Endothelial cell of umbilical vein (primary cell): ENCODE measurements around the gene IDI1. TPM values are rescaled to one million over a fixed set of nuclear protein-coding genes. Genes with fewer than 3 reads are reported as not detected.
A peak's percentile ranks its signal among the peaks of the same experiment; 100 is the strongest.

Experiments used
- BruUV-seq: library from RNA; stranded (reverse); fragments of 400-500 nt; replicated peaks from 2 replicates; lab custom pipeline; 2021; lab: Mats Ljungman, UMichigan
- CTCF ChIA-PET: fragments of 300-600, 350-600 bp; sonication (Branson Sonifier 250); formaldehyde crosslinking; loops from one replicate; lab custom pipeline; 2021; ENCODE audit warnings: antibody characterized with exemption, inconsistent platforms; lab: Charles Lee
- POLR2A ChIA-PET: fragments of 300-600, 350-600 bp; sonication (Branson Sonifier 250); formaldehyde crosslinking; loops from one replicate; lab custom pipeline; 2021; ENCODE audit warnings: antibody characterized with exemption, inconsistent platforms; lab: Charles Lee
- DNase-seq: peaks from one replicate; pipeline ENCODE4 v3.0.0-alpha.2; 2011; ENCODE audit warnings: low read depth, low spot score
- FAIRE-seq: peaks from 2 replicates; lab custom pipeline; 2011; peaks lifted over from hg19 to GRCh38; lab: Jason Lieb, UNC
- H2AFZ ChIP-seq: 2 replicates; pipeline ENCODE4 v1.6.0; 2012; ENCODE audit warnings: low read depth, low read length, control low read depth, inconsistent platforms
- H3K27ac ChIP-seq: 2 replicates; pipeline ENCODE4 v1.5.1; 2011; ENCODE audit warnings: low read depth, mild to moderate bottlenecking, control low read depth, low read length, moderate library complexity; ENCODE audit not compliant: insufficient read depth
- H3K27me3 ChIP-seq, 2 experiments: 2 replicates each; pipeline versions ENCODE4 v1.6.0 to v1.6.1; 2011; ENCODE audit warnings: low read length in 2 of 2, mixed read lengths in 1 of 2; ENCODE audit not compliant: control insufficient read depth in 2 of 2, insufficient read depth in 2 of 2
- H3K36me3 ChIP-seq, 2 experiments: 2 replicates in 1 of 2; 3 replicates in 1 of 2; pipeline ENCODE4 v1.5.1; 2011; ENCODE audit warnings: low read length in 2 of 2, mild to moderate bottlenecking in 1 of 2, moderate library complexity in 1 of 2; ENCODE audit not compliant: control insufficient read depth in 2 of 2, insufficient read depth in 2 of 2; ENCODE audit errors: extremely low read depth in 1 of 2
- H3K4me1 ChIP-seq: 3 replicates; pipeline ENCODE4 v1.5.1; 2011; ENCODE audit warnings: mild to moderate bottlenecking, low read length; ENCODE audit not compliant: control insufficient read depth, insufficient read depth; ENCODE audit errors: extremely low read depth
- H3K4me2 ChIP-seq: 2 replicates; pipeline ENCODE4 v1.6.1; 2011; ENCODE audit warnings: low read length, control low read depth, mixed read lengths; ENCODE audit not compliant: insufficient read depth
- H3K4me3 ChIP-seq, 3 experiments: fragments of 200-600 bp in 1 of 3; sonication (generic), shearing (Covaris generic) in 1 of 3; replicated peaks in 1 of 3; 2 replicates each; pipeline ENCODE4 v1.5.1; 2011 to 2016; ENCODE audit warnings: control low read depth in 3 of 3, low read length in 3 of 3, mild to moderate bottlenecking in 2 of 3, inconsistent platforms in 1 of 3, low read depth in 1 of 3, moderate library complexity in 1 of 3; ENCODE audit not compliant: insufficient read depth in 1 of 3
- H3K79me2 ChIP-seq: 2 replicates; pipeline ENCODE4 v1.6.0; 2012; ENCODE audit warnings: low read length, inconsistent platforms; ENCODE audit not compliant: control insufficient read depth, insufficient read depth
- H3K9ac ChIP-seq: replicated peaks from 2 replicates; pipeline ENCODE3; 2011; ENCODE audit warnings: low read length, control low read depth; ENCODE audit not compliant: insufficient read depth; ENCODE audit errors: extremely low read depth
- H3K9me1 ChIP-seq: replicated peaks from 3 replicates; pipeline ENCODE4 v1.6.0; 2011; ENCODE audit warnings: mild to moderate bottlenecking, low read length; ENCODE audit not compliant: control insufficient read depth, insufficient read depth; ENCODE audit errors: extremely low read depth
- H3K9me3 ChIP-seq: replicated peaks from 2 replicates; pipeline ENCODE4 v1.5.1; 2012; ENCODE audit warnings: low read length, inconsistent platforms; ENCODE audit not compliant: control insufficient read depth, insufficient read depth
- H4K20me1 ChIP-seq: replicated peaks from 2 replicates; pipeline ENCODE3; 2011; ENCODE audit warnings: mild to moderate bottlenecking, low read length; ENCODE audit not compliant: control insufficient read depth, insufficient read depth; ENCODE audit errors: extremely low read depth
- EZH2 ChIP-seq: IDR thresholded peaks from 2 replicates; pipeline ENCODE4 v1.6.1; 2012; ENCODE audit warnings: borderline replicate concordance, low read depth, mild to moderate bottlenecking, moderate library complexity, low read length, inconsistent platforms; ENCODE audit not compliant: severe bottlenecking
- FOS ChIP-seq: IDR thresholded peaks from 2 replicates; pipeline ENCODE4 v1.6.1; 2011; ENCODE audit warnings: mild to moderate bottlenecking, low read length, moderate library complexity, borderline replicate concordance; ENCODE audit not compliant: insufficient read depth
- GATA2 ChIP-seq: IDR thresholded peaks from 2 replicates; pipeline ENCODE4 v1.7.0; 2011; ENCODE audit warnings: low read depth, mild to moderate bottlenecking, moderate library complexity, mixed read lengths, low read length; ENCODE audit not compliant: insufficient read length, insufficient read depth
- JUN ChIP-seq: IDR thresholded peaks from 2 replicates; pipeline ENCODE4 v1.6.1; 2011; ENCODE audit warnings: borderline replicate concordance, low read depth; ENCODE audit not compliant: insufficient read length, insufficient read depth
- MYC ChIP-seq: IDR thresholded peaks from one replicate; pipeline ENCODE4 v1.6.1; 2011; ENCODE audit warnings: mild to moderate bottlenecking, low read depth, low read length
- POLR2A ChIP-seq: IDR thresholded peaks from 2 replicates; pipeline ENCODE4 v1.6.1; 2012; ENCODE audit warnings: low read depth, mild to moderate bottlenecking, control low read depth, low read length
- POLR2AphosphoS5 ChIP-seq: IDR thresholded peaks from 2 replicates; pipeline ENCODE4 v1.6.1; 2012; ENCODE audit warnings: low read depth, mild to moderate bottlenecking, control low read depth, low read length, moderate library complexity; ENCODE audit not compliant: insufficient read depth
- dilution Hi-C: fragments of 300-500 bp; cut with MboI; formaldehyde crosslinking; loops from one replicate; pipeline ENCODE4 v1.15.0; 2019; ENCODE audit warnings: low sequenced_read_pairs; ENCODE audit not compliant: extremely low pct_ligation_motif_present
- intact Hi-C: fragments of 100-400 bp; cut with micrococcal nuclease; formaldehyde crosslinking; loops from one replicate; pipeline ENCODE4 v1.10.0; 2022
- polyA plus RNA-seq, 4 experiments: library from polyadenylated mRNA; depleted of rRNA in 3 of 4; stranded (reverse) in 3 of 4; unstranded in 1 of 4; fragments of >200 nt; gene quantifications; 2 replicates each; pipeline versions ENCODE4 v1.2.1 to v1.2.3, GENCODE V29; 2011 to 2012; ENCODE audit warnings: missing spikeins in 1 of 4
- total RNA-seq: library from RNA; stranded (reverse); gene quantifications from 2 replicates; pipeline ENCODE4 v1.2.3, GENCODE V29; 2021
- TF ChIP-seq, protein P1 (sequence below): IDR thresholded peaks from 2 replicates; pipeline ENCODE4 v1.6.1; 2011; ENCODE audit not compliant: insufficient read depth, insufficient read length
- TF ChIP-seq, protein P2 (sequence below), 2 donors: IDR thresholded peaks; 1 replicate in 1 of 2; 2 replicates in 1 of 2; pipeline ENCODE4 v1.5.1; 2011; ENCODE audit warnings: low read length in 2 of 2, mild to moderate bottlenecking in 2 of 2, moderate library complexity in 2 of 2, control low read depth in 1 of 2, inconsistent platforms in 1 of 2, low read depth in 1 of 2; ENCODE audit not compliant: insufficient read depth in 1 of 2; ENCODE audit errors: extremely low read depth in 1 of 2

The IDI1 gene
- total and polyA plus RNA-seq, 2 donors (not counting 3 experiments of a cell fraction or from before 2014, with no cell fraction given): 42.2 to 63.0 TPM

DNA sequence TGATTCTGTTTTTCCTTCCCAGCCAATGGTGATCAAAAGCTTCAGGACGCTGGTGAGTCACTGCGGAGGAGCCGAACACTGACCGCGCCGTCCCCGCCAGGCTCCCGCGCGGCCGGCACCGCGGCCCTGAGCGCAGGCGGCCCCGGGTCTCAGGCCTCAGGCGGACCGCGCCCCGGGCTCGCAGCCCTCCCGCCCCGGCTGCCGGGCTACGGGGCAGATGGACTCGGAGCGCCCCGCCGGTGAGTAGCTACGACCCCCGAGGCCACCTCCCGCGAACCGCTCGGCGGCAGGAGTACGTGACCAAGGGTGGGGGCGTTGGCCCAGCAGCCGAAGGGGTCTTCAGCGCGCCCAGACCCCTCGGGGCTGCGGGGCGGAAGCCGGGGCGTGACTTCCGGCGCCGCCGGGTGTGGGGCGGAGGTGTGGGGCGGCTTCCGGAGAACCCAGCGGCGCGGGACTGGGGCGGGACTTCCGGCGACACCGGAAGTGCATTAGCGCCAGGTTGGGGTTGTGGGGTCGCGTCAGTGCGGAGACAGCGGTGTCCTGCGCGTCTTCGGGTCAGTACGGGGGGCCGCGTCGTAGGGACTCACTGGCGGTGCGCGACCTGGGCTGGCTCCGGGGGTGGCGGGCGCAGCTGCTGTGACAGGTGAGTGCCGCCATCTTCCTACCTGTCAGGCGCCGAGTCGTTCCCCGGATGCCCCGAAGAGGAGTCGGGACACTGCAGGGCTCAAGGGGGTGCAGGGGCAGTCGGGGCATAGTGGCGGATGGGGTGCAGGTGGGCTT is 7.6 kb upstream of the IDI1 start, which contains the start of gene WDR37:
WDR37 (plus strand) TSS at position 60 of the 780 bp plus-strand sequence. CDS start 15,771 bp downstream, outside the sequence.
- BruUV-seq: no TSS peak

More for the DNA sequence above, 7.6 kb upstream of the IDI1 start, which contains the start of gene WDR37:
- TF ChIP-seq, protein P1, sequence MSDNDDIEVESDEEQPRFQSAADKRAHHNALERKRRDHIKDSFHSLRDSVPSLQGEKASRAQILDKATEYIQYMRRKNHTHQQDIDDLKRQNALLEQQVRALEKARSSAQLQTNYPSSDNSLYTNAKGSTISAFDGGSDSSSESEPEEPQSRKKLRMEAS: peak; percentile 15
- TF ChIP-seq GATA2: no peak
- TF ChIP-seq JUN: peak; percentile 47
- TF ChIP-seq, protein P2, sequence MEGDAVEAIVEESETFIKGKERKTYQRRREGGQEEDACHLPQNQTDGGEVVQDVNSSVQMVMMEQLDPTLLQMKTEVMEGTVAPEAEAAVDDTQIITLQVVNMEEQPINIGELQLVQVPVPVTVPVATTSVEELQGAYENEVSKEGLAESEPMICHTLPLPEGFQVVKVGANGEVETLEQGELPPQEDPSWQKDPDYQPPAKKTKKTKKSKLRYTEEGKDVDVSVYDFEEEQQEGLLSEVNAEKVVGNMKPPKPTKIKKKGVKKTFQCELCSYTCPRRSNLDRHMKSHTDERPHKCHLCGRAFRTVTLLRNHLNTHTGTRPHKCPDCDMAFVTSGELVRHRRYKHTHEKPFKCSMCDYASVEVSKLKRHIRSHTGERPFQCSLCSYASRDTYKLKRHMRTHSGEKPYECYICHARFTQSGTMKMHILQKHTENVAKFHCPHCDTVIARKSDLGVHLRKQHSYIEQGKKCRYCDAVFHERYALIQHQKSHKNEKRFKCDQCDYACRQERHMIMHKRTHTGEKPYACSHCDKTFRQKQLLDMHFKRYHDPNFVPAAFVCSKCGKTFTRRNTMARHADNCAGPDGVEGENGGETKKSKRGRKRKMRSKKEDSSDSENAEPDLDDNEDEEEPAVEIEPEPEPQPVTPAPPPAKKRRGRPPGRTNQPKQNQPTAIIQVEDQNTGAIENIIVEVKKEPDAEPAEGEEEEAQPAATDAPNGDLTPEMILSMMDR (IDR thresholded peaks at IDR 0.05; ENCODE audit: extremely low read depth in 1 of 2, insufficient read depth in 1 of 2, low read depth in 1 of 2, low read length in 2 of 2): no peak
- TF ChIP-seq MYC: no peak
- peak; percentile 90 for TF ChIP-seq POLR2AphosphoS5
- TF ChIP-seq POLR2A: peak; percentile 69
- peak; percentile 62 for TF ChIP-seq FOS
- TF ChIP-seq EZH2: no peak
- H3K9me1 ChIP-seq: no peaks in the 10 kb centered on the region
- H3K4me2 ChIP-seq: peak within 1 kb of the TSS; percentile 84
- ChIA-PET POLR2A (interaction anchor here (0.8 to 1.0 kb wide), 2 partner anchors 13 to 125 kb away, joined by 4 to 5 read pairs; partner anchors contain the start of gene LARP4B), CTCF (interaction anchor here (0.8 to 1.8 kb wide), 4 partner anchors 9 to 41 kb away, joined by 3 to 5 read pairs (median 4); no protein-coding TSS in a partner anchor)
- H3K4me3 ChIP-seq: peak within 1 kb of the TSS; percentile 71 to 83 (median 75)
- dilution Hi-C loops: no loop called here
- DNase-seq (peak; percentile 61), FAIRE-seq (no peak)
- peak within 1 kb of the TSS; percentile 87 for H3K27ac ChIP-seq
- H2AFZ ChIP-seq: peak within 1 kb of the TSS; percentile 33
- H3K9me3 ChIP-seq: no peaks in the 10 kb centered on the region
- peak within 1 kb of the TSS; percentile 96 for H3K9ac ChIP-seq
- intact Hi-C loops: loop anchor here (1.0 kb wide), 1 partner anchor 7 kb away; the partner anchor contains the start of gene IDI1
- peaks cover 76% of the 10 kb centered on the region for H3K79me2 ChIP-seq
- H3K36me3 ChIP-seq: peaks cover 0 to 4% of the 10 kb centered on the region in 2 experiments
- no peaks in the 10 kb centered on the region for H3K27me3 ChIP-seq
- peaks cover 29% of the 10 kb centered on the region for H3K4me1 ChIP-seq
- H4K20me1 ChIP-seq: no peaks in the 10 kb centered on the region
